BJ (cell line): ENCODE results near the gene SLC35F1. TPM values are rescaled to one million over a fixed set of nuclear protein-coding genes. Genes with fewer than 3 reads are reported as not detected.

Experiments used
- CTCF ChIA-PET: fragments of 350-600 bp; formaldehyde crosslinking; extraction: SDS; loops from one replicate; lab custom pipeline; 2021; ENCODE audit warnings: antibody characterized with exemption, inconsistent platforms; lab: Yijun Ruan, JAX
- POLR2A ChIA-PET: fragments of 300-600 bp; sonication (Branson Sonifier 250); formaldehyde crosslinking; extraction: SDS; loops from one replicate; lab custom pipeline; 2021; ENCODE audit warnings: antibody characterized with exemption; lab: Charles Lee
- DNase-seq: peaks from one replicate; pipeline ENCODE4 v3.0.0-alpha.2; 2011; ENCODE audit warnings: low read depth
- H3K27me3 ChIP-seq: 2 replicates; pipeline ENCODE4 v1.6.0; 2011; ENCODE audit warnings: low read length; ENCODE audit not compliant: control insufficient read depth, insufficient read depth
- H3K36me3 ChIP-seq: 2 replicates; pipeline ENCODE4 v1.5.1; 2011; ENCODE audit warnings: low read length; ENCODE audit not compliant: control insufficient read depth, insufficient read depth
- H3K4me3 ChIP-seq: 2 replicates; pipeline ENCODE4 v1.5.1; 2011; ENCODE audit warnings: low read depth, mild to moderate bottlenecking, control low read depth, low read length
- CTCF ChIP-seq: IDR thresholded peaks from 2 replicates; pipeline ENCODE4 v1.5.1; 2011; ENCODE audit warnings: low read depth, mild to moderate bottlenecking, control low read depth, inconsistent platforms, low read length, moderate library complexity; ENCODE audit not compliant: insufficient read depth
- polyA plus RNA-seq: library from polyadenylated mRNA; depleted of rRNA; stranded (reverse); fragments of >200 nt; gene quantifications from 2 replicates; pipeline ENCODE4 v1.2.3, GENCODE V29; 2011

SLC35F1 gene
- polyA plus RNA-seq, 1 experiment = not detected

DNA sequence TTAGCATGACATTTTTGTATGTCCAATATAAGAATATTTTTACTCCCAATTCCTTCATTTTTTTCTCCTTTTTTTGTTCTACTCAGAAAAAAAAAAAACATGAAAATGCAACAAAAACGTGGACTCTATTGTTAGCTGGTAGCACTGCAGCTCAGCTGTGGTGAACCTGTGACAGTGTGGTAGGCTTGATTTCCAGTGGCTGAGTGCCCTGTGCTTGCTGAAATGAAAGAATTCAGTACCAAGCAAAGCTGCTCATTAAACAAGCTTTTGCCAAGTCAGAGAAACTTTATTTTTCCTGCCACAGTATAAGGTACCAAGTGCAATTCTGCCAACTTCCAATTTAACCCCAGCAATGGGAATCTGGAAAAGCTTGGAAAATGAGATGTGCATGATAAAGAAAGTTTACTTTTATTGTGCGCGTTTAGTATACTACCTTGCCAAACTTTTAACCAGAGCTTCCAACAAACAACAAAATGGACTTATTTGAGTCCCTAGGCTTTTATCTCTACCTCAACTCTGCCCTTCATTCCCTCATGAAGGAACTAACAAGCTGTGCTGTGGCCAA is 215.2 kb downstream of the SLC35F1 start:
- TF ChIP-seq CTCF = no peak
- ChIA-PET CTCF (no interaction called here), POLR2A (no interaction called here)
- DNase-seq = no peak
- Histone ChIP-seq H3K4me3 (no peak overlapping the region), H3K27me3 (no peaks in the 10 kb centered on the region), H3K36me3 (no peaks in the 10 kb centered on the region)

GRCh38 chr6:118122801-118123200 is 215.7 kb downstream of the SLC35F1 start:
- ChIA-PET CTCF (no interaction called here), POLR2A (no interaction called here)
- no peak for DNase-seq
- TF ChIP-seq CTCF = no peak
- Histone ChIP-seq H3K4me3 (no peak overlapping the region), H3K27me3 (no peaks in the 10 kb centered on the region), H3K36me3 (no peaks in the 10 kb centered on the region)

DNA sequence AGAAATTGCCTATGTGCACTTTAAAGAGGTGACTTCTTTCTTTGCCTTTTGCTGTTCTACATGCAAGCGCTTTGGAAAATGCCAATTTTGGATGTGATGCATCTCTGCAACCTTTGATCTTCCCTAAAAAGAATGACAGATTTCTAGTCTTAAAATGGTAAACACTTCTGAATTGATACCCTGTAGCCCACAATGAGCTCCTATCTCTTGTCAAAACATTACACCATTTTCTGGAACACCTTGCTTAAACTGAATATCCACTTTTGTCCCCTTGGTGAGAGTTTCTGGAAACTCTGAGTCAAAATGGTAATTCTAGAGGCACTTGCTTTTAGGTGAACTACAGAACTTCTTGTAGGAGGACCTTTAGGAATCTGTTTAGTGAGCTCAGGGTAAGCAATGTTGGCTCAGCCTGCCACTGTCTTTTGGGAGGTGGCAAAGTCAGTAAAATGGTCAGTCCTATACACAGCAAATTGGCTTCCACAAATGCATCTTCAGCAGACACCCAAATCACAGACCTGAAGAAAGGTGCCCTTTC is 216.5 kb downstream of the SLC35F1 start:
- POLR2A ChIA-PET = no interaction called here
- CTCF ChIA-PET = no interaction called here

DNA sequence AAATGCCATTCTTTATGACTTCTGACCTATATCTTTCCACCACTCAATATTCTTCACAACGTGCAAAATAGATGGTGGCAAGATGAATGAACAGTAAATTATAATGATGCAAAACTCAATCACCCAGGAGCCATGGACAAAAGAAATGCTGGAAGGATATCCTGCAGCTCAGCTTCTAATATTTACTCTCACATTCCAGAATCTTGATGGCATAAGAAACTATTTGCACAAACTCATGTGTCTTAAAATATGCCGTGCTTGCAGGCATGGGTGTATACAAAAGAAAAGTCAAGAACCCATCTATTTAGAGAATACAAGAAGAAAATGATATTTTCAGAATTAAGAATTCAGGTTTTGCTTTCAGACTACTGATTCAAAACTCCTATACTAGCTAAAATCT is 217.8 kb downstream of the SLC35F1 start:
- Histone ChIP-seq H3K4me3 (no peak overlapping the region), H3K36me3 (no peaks in the 10 kb centered on the region), H3K27me3 (no peaks in the 10 kb centered on the region)
- no peak for DNase-seq
- TF ChIP-seq CTCF = no peak
- CTCF ChIA-PET = no interaction called here
- POLR2A ChIA-PET = no interaction called here

More for the DNA sequence above, 216.5 kb downstream of the SLC35F1 start:
- DNase-seq = no peak
- no peaks in the 10 kb centered on the region for H3K36me3 ChIP-seq
- H3K27me3 ChIP-seq = no peaks in the 10 kb centered on the region
- H3K4me3 ChIP-seq = no peak overlapping the region
- TF ChIP-seq CTCF = no peak

GRCh38 chr6:118128755-118129154 is 221.7 kb downstream of the SLC35F1 start:
- ChIA-PET POLR2A (no interaction called here), CTCF (no interaction called here)
- no peaks in the 10 kb centered on the region for H3K36me3 ChIP-seq
- TF ChIP-seq CTCF = no peak
- H3K27me3 ChIP-seq = no peaks in the 10 kb centered on the region
- H3K4me3 ChIP-seq = no peak overlapping the region
- DNase-seq = no peak
